ENCODE results near the gene ANGPT4. TPM values are rescaled to one million over a fixed set of nuclear protein-coding genes. Genes with fewer than 3 reads are reported as not detected.
A peak's percentile ranks its signal among the peaks of the same experiment; 100 is the strongest.
"Not testable (repeated sequence)": the region's sequence is repeated elsewhere in the genome, so short reads cannot be mapped to it uniquely, and the experiment has no call there.

ANGPT4 gene
- total RNA-seq, 8 experiments from 2014 or later, result 0.05 to 0.28 (median 0.08) TPM; not detected in 3

- 30 to 67% (median 40%) methylated on average over 2 to 3 of the region's 12 CpGs; no CpG with 5 or more reads in 7 of the 10 experiments for WGBS, 10 experiments
- ATAC-seq (replicated peaks in 6 of 8), result peak in 3 of 8 experiments; percentile 13 to 43 (median 40)
- H3K4me3 ChIP-seq, result no peak overlapping the region
- H3K27ac ChIP-seq, result no peak overlapping the region
- no peaks in the 10 kb centered on the region for H3K4me1 ChIP-seq (replicated peaks in 1 of 2)
- in situ Hi-C loops (cut with MboI; ENCODE audit: low pct_unique_long_range_greater_than_20kb in 2 of 9, low sequenced_read_pairs in 9 of 9, unreplicated experiment in 9 of 9), result no loop called here
These were observed 59.8 kb downstream of the ANGPT4 start for GRCh38 chr20:856361-856775.

- Histone ChIP-seq H3K4me3 (no peak overlapping the region), H3K27ac (no peak overlapping the region), H3K4me1 (replicated peaks in 1 of 2) (no peaks in the 10 kb centered on the region)
- WGBS, 10 experiments, result 0 to 68% (median 50%) methylated on average over 1 to 6 of the region's 11 CpGs; no CpG with 5 or more reads in 1 of the 10 experiments
- in situ Hi-C loops (cut with MboI; ENCODE audit: low pct_unique_long_range_greater_than_20kb in 2 of 9, low sequenced_read_pairs in 9 of 9, unreplicated experiment in 9 of 9), result no loop called here
- ATAC-seq (replicated peaks in 6 of 8), result no peak
These were observed 60.4 kb downstream of the ANGPT4 start for GRCh38 chr20:855466-856360.

GRCh38 chr20:854601-855000, 61.5 kb downstream of the ANGPT4 start:
- in situ Hi-C loops (cut with MboI; ENCODE audit: low pct_unique_long_range_greater_than_20kb in 2 of 9, low sequenced_read_pairs in 9 of 9, unreplicated experiment in 9 of 9), result no loop called here
- Histone ChIP-seq H3K4me3 (no peak overlapping the region), H3K4me1 (replicated peaks in 1 of 2) (no peaks in the 10 kb centered on the region), H3K27ac (no peak overlapping the region)
- 17 to 100% (median 86%) methylated on average over 1 to 5 of the region's 6 CpGs; no CpG with 5 or more reads in 5 of the 10 experiments for WGBS, 10 experiments
- no peak for ATAC-seq (replicated peaks in 6 of 8)

GRCh38 chr20:853406-853996, 62.6 kb downstream of the ANGPT4 start:
- Histone ChIP-seq H3K4me3 (no peak overlapping the region), H3K27ac (no peak overlapping the region), H3K4me1 (replicated peaks in 1 of 2) (no peaks in the 10 kb centered on the region)
- in situ Hi-C loops (cut with MboI; ENCODE audit: low pct_unique_long_range_greater_than_20kb in 2 of 9, low sequenced_read_pairs in 9 of 9, unreplicated experiment in 9 of 9), result no loop called here
- ATAC-seq (replicated peaks in 6 of 8), result no peak
- 0 to 100% (median 81%) methylated on average over 1 to 3 of the region's 4 CpGs; no CpG with 5 or more reads in 4 of the 10 experiments for WGBS, 10 experiments

GRCh38 chr20:848731-849130, 67.4 kb downstream of the ANGPT4 start:
- H3K4me3 ChIP-seq; in situ Hi-C loops (cut with MboI; ENCODE audit: low pct_unique_long_range_greater_than_20kb in 2 of 9, low sequenced_read_pairs in 9 of 9, unreplicated experiment in 9 of 9); ATAC-seq (replicated peaks in 6 of 8); H3K27ac ChIP-seq: not testable (repeated sequence)
- peaks cover 21 to 27% of the 10 kb centered on the region in 2 donors for H3K4me1 ChIP-seq (replicated peaks in 1 of 2)
- 87 to 100% (median 100%) methylated on average over 1 to 3 of the region's 8 CpGs; no CpG with 5 or more reads in 6 of the 10 experiments for WGBS, 10 experiments

GRCh38 chr20:848193-848592, 67.9 kb downstream of the ANGPT4 start:
- no peak overlapping the region for H3K4me3 ChIP-seq
- no peak overlapping the region for H3K27ac ChIP-seq
- in situ Hi-C loops (cut with MboI; ENCODE audit: low pct_unique_long_range_greater_than_20kb in 2 of 9, low sequenced_read_pairs in 9 of 9, unreplicated experiment in 9 of 9), result no loop called here
- peaks cover 21 to 27% of the 10 kb centered on the region in 2 donors for H3K4me1 ChIP-seq (replicated peaks in 1 of 2)
- no peak for ATAC-seq (replicated peaks in 6 of 8)
- WGBS, 10 experiments, result no CpG with 5 or more reads among the region's 5 CpGs

- H3K4me3 ChIP-seq, result no peak overlapping the region
- in situ Hi-C loops (cut with MboI; ENCODE audit: low pct_unique_long_range_greater_than_20kb in 2 of 9, low sequenced_read_pairs in 9 of 9, unreplicated experiment in 9 of 9), result no loop called here
- WGBS, 10 experiments, result 40 to 100% (median 76%) methylated on average over 1 to 2 of the region's 7 CpGs; no CpG with 5 or more reads in 6 of the 10 experiments
- peaks cover 25 to 27% of the 10 kb centered on the region in 2 donors for H3K4me1 ChIP-seq (replicated peaks in 1 of 2)
- no peak overlapping the region for H3K27ac ChIP-seq
- ATAC-seq (replicated peaks in 6 of 8), result no peak
These were observed 69.2 kb downstream of the ANGPT4 start for GRCh38 chr20:846894-847278.

GRCh38 chr20:845941-846893, 69.9 kb downstream of the ANGPT4 start:
- 67 to 100% (median 89%) methylated on average over 1 to 7 of the region's 11 CpGs; no CpG with 5 or more reads in 4 of the 10 experiments for WGBS, 10 experiments
- in situ Hi-C loops (cut with MboI; ENCODE audit: low pct_unique_long_range_greater_than_20kb in 2 of 9, low sequenced_read_pairs in 9 of 9, unreplicated experiment in 9 of 9), result no loop called here
- no peak overlapping the region for H3K27ac ChIP-seq
- H3K4me3 ChIP-seq, result peak overlapping the region in 4 of 5 donors; percentile 37 to 48 (median 42)
- peaks cover 27 to 29% of the 10 kb centered on the region in 2 donors for H3K4me1 ChIP-seq (replicated peaks in 1 of 2)
- ATAC-seq (replicated peaks in 6 of 8), result no peak

GRCh38 chr20:845226-845868, 70.8 kb downstream of the ANGPT4 start:
- peak overlapping the region; percentile 37 to 48 (median 43) for H3K4me3 ChIP-seq
- 50 to 74% methylated on average over 2 to 14 of the region's 50 CpGs; no CpG with 5 or more reads in 8 of the 10 experiments for WGBS, 10 experiments
- H3K4me1 ChIP-seq (replicated peaks in 1 of 2), result peaks cover 27 to 32% of the 10 kb centered on the region in 2 donors
- in situ Hi-C loops (cut with MboI; ENCODE audit: low pct_unique_long_range_greater_than_20kb in 2 of 9, low sequenced_read_pairs in 9 of 9, unreplicated experiment in 9 of 9), result no loop called here
- no peak overlapping the region for H3K27ac ChIP-seq
- ATAC-seq (replicated peaks in 6 of 8), result no peak

GRCh38 chr20:844473-845225, 71.5 kb downstream of the ANGPT4 start:
- Histone ChIP-seq H3K27ac (peak overlapping the region; percentile 36 to 81), H3K4me1 (replicated peaks in 1 of 2) (peaks cover 27 to 32% of the 10 kb centered on the region in 2 donors), H3K4me3 (peak overlapping the region; percentile 37 to 48 (median 43))
- in situ Hi-C loops (cut with MboI; ENCODE audit: low pct_unique_long_range_greater_than_20kb in 2 of 9, low sequenced_read_pairs in 9 of 9, unreplicated experiment in 9 of 9), result no loop called here
- ATAC-seq (replicated peaks in 6 of 8), result peak; percentile 96 to 100 (median 97)
- 0 to 2% (median 0%) methylated on average over 1 to 8 of the region's 47 CpGs; no CpG with 5 or more reads in 7 of the 10 experiments for WGBS, 10 experiments

- H3K4me3 ChIP-seq, result peak overlapping the region in 3 of 5 donors; percentile 42 to 48 (median 47)
- no peak overlapping the region for H3K27ac ChIP-seq
- peaks cover 27 to 32% of the 10 kb centered on the region in 2 donors for H3K4me1 ChIP-seq (replicated peaks in 1 of 2)
- in situ Hi-C loops (cut with MboI; ENCODE audit: low pct_unique_long_range_greater_than_20kb in 2 of 9, low sequenced_read_pairs in 9 of 9, unreplicated experiment in 9 of 9), result no loop called here
- ATAC-seq (replicated peaks in 6 of 8), result no peak
- WGBS, 10 experiments, result 30 to 100% (median 84%) methylated on average over 1 to 5 of the region's 9 CpGs; no CpG with 5 or more reads in 6 of the 10 experiments
These were observed 72.2 kb downstream of the ANGPT4 start for GRCh38 chr20:843912-844311.
